RWPE1 (cell line): Measurements from ENCODE around the gene F5.

Experiments used
- CTCF ChIA-PET: fragments of 350-600 bp; sonication (Branson Sonifier 250); formaldehyde crosslinking; extraction: SDS; loops from one replicate; lab custom pipeline; 2021; lab: Yijun Ruan, JAX
- POLR2A ChIA-PET: fragments of 400-600 bp; formaldehyde crosslinking; extraction: SDS; loops from one replicate; lab custom pipeline; 2020; ENCODE audit warnings: antibody characterized with exemption; ENCODE audit not compliant: low non-redundant PET; lab: Yijun Ruan, JAX
- DNase-seq: peaks from one replicate; pipeline ENCODE4 v3.0.0; 2012; ENCODE audit warnings: low spot score
- H3K27ac ChIP-seq: fragments of 450-650 bp; 2 replicates; pipeline ENCODE4 v1.5.1; 2017
- TF ChIP-seq, protein P1 (sequence below): fragments of 450-650 bp; conservative IDR thresholded peaks from 2 replicates; pipeline ENCODE4 v1.5.1; 2017; ENCODE audit warnings: low read depth, mild to moderate bottlenecking

Gene F5

DNA sequence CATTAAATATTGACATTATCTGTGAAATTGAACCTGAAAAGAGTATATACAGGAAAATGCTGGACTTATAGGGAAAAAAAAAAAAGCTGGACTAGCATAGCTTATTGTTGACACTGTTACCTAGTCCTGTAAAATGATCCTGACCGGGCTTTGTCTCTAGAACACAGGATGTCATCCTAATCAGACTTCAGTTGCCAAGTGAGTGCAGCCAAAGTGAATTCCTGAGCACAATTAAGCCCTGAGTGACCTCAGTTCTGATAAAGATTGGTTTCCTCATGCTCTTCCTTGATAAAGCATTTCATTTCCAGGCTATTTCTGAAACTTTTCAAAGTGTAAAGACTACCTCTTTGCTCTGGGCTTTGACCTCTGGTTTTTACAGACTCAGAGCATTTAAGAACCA, 23.8 kb upstream of the F5 start:
- DNase-seq: no peak
- H3K27ac ChIP-seq: no peak overlapping the region
- POLR2A ChIA-PET: no interaction called here
- TF ChIP-seq, protein P1, sequence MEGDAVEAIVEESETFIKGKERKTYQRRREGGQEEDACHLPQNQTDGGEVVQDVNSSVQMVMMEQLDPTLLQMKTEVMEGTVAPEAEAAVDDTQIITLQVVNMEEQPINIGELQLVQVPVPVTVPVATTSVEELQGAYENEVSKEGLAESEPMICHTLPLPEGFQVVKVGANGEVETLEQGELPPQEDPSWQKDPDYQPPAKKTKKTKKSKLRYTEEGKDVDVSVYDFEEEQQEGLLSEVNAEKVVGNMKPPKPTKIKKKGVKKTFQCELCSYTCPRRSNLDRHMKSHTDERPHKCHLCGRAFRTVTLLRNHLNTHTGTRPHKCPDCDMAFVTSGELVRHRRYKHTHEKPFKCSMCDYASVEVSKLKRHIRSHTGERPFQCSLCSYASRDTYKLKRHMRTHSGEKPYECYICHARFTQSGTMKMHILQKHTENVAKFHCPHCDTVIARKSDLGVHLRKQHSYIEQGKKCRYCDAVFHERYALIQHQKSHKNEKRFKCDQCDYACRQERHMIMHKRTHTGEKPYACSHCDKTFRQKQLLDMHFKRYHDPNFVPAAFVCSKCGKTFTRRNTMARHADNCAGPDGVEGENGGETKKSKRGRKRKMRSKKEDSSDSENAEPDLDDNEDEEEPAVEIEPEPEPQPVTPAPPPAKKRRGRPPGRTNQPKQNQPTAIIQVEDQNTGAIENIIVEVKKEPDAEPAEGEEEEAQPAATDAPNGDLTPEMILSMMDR: no peak
- CTCF ChIA-PET: no interaction called here

DNA sequence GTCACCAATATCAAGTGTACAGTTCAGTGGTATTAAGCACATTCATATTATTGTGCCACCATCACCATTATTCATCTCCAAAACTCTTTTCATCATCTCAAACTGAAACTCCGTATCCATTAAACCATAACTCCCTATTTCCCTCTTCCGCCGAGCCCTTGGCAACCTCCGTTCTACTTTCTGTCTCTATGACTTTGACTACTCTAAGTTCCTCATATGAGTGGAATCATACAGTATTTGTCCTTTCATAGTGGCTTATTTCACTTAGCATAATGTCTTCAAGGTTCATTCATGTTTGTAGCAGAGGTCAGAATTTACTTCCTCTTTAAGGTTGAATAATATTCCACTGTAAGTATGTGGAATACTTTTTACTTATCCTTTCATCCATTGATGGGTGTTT, 21.9 kb upstream of the F5 start:
- H3K27ac ChIP-seq: no peak overlapping the region
- POLR2A ChIA-PET: no interaction called here
- TF ChIP-seq, protein P1: no peak
- CTCF ChIA-PET: no interaction called here
- no peak for DNase-seq

DNA sequence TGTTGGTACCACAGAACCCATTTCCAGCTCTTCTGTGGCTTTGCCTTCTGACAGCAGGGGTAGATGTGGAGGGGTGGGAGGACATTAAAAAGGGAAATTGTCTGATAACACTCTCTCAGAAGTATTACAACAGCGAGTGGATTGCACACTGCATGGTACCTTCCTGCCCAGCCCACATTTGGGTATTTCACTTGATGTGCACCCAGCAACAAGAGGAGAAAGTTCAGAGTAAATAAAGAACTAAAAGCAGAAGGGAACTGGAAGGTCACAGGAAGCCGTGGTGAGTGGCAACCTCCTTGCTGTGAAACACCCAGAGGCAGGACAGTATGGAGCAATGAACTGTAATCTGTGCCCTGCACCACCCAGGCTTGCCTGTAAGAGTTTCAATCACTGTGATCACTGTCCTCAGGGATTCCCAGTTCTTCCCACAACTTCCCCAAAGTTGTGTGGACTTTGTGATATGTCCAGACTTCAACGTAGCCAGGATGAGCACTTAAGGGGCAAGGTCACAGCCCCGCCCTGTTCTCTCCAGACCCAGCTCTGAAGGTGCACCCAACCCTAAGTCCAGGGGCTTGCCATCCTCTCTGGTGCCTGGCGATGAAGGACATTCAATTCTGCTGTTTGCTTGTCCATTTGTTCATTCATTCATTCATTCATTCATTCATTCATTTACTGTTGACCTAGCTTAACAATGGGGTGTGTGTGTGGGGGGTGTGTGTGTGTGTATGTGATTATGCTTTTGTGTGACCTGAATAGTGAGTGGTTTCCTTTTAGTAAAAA, 18.7 kb upstream of the F5 start:
- TF ChIP-seq, protein P1: no peak
- ChIA-PET CTCF (no interaction called here), POLR2A (no interaction called here)
- no peak for DNase-seq
- H3K27ac ChIP-seq: no peak overlapping the region

DNA sequence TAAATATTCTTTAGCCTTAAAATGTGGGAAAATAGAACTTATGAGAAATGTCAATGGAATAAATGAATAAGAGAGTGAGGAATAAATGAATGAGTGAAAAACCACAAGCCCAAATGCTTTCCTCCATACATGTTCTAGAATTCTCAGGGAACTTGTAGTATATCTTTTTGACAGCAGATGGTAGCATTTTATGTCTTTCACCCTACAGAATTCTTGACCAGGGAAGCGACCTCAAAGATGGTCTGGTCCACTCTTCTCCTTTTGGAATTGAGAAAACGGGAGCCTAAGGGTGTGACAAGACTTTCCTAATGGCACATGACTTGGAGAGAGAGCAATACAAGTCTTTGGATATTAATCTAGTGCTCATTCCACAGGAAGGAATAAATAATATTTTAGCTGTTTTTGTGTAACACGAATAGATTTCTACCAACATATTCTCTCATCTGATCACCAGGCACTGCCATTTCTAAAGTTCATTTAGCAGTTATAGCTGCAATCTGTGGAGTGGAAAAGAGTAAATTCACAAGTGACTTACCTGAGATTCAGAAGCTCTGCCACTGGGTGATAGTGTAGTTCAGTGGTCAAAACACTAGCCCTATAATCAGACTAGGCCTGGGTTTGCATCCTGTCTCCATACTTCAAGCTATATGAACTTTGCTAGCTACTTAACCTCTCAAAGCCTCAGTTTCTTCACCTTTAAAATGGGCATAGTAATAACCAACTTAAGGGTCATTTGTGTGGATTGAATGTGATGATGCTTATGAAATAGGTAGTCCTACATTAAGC, 15.0 kb upstream of the F5 start:
- ChIA-PET POLR2A (no interaction called here), CTCF (interaction anchor here (0.6 to 3.2 kb wide), 11 partner anchors 11 to 1329 kb away, joined by 3 to 13 read pairs (median 3); partner anchors contain the start of genes F5 and METTL18)
- TF ChIP-seq, protein P1: peak; percentile 19; the same call in 1 of the 2 replicates
- DNase-seq: peak; percentile 34
- H3K27ac ChIP-seq: no peak overlapping the region

DNA sequence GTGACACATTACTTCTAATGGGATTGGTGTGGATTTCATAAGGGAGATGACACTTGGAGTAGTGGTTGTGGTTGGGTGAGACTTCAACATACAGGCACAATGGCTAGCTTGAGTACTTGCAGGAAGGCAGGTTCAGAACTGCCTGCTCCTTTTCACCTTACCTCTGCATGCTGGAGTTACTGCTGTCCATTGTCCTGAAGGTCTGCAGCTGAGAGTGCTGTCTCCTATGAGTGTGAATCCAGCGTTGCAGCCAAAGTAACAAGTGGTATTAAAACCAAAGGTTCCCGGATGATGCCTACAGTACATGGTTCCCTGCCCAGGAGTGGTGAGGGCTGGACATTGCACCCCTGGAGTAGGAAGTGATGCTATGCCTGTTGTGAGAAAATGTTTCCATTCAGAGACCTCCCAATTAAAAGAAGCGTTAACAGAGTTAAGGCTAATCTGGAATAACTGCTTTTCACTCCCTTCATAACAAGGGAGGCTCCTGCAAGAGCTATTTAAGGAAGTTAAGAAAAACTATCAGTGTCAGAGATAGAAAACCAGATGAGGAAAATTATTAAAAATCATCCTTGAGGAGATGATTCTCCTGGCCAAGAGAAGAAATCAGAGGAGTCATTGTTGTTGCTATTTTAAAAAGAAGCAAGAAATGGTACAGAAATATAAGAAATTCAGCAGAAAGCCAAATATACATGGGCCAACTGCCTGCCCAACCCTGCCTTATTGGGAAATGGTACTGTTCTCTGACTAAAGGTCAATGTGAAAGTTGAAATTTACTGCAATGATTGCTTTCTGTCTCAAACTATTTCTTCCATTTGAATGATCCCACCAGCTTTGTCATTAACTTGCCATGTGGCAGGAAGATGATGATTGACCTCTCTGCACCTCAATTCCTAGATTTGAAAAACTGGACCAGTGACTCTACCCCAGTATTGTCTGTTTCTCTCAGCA, 9.8 kb upstream of the F5 start:
- peak; percentile 19 for DNase-seq
- ChIA-PET POLR2A (no interaction called here), CTCF (interaction anchor here (0.6 to 0.7 kb wide), 3 partner anchors 116 to 421 kb away, joined by 3 to 5 read pairs (median 4); no protein-coding TSS in a partner anchor)
- TF ChIP-seq, protein P1: no peak
- H3K27ac ChIP-seq: no peak overlapping the region
